ENCODE data around the gene ERBB4.

Gene ERBB4

GRCh38 chr2:212441141-212441540 lies 97.5 kb downstream of the ERBB4 start:
- H2AFZ ChIP-seq (ENCODE audit: low read depth): no peak overlapping the region
- H3K9ac ChIP-seq: no peak overlapping the region
- no peaks in the 10 kb centered on the region for H4K20me1 ChIP-seq (ENCODE audit: insufficient read depth)
- no peaks in the 10 kb centered on the region for H3K27me3 ChIP-seq (ENCODE audit: insufficient read depth, low read depth)
- H3K36me3 ChIP-seq (ENCODE audit: insufficient read depth): no peaks in the 10 kb centered on the region
- TF ChIP-seq, protein P1, sequence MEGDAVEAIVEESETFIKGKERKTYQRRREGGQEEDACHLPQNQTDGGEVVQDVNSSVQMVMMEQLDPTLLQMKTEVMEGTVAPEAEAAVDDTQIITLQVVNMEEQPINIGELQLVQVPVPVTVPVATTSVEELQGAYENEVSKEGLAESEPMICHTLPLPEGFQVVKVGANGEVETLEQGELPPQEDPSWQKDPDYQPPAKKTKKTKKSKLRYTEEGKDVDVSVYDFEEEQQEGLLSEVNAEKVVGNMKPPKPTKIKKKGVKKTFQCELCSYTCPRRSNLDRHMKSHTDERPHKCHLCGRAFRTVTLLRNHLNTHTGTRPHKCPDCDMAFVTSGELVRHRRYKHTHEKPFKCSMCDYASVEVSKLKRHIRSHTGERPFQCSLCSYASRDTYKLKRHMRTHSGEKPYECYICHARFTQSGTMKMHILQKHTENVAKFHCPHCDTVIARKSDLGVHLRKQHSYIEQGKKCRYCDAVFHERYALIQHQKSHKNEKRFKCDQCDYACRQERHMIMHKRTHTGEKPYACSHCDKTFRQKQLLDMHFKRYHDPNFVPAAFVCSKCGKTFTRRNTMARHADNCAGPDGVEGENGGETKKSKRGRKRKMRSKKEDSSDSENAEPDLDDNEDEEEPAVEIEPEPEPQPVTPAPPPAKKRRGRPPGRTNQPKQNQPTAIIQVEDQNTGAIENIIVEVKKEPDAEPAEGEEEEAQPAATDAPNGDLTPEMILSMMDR (conservative IDR thresholded peaks at IDR 0.05; ENCODE audit: low read depth, low read length): no peak
- no peak overlapping the region for H3K4me2 ChIP-seq
- H3K79me2 ChIP-seq (ENCODE audit: insufficient read depth, low read depth): no peaks in the 10 kb centered on the region
- H3K4me1 ChIP-seq (ENCODE audit: low read depth, poor library complexity, severe bottlenecking): no peaks in the 10 kb centered on the region
- H3K4me3 ChIP-seq (IDR thresholded peaks at IDR 0.05; ENCODE audit: insufficient read depth, low read depth, low read length): no peak overlapping the region
- no peak overlapping the region for H3K27ac ChIP-seq

DNA sequence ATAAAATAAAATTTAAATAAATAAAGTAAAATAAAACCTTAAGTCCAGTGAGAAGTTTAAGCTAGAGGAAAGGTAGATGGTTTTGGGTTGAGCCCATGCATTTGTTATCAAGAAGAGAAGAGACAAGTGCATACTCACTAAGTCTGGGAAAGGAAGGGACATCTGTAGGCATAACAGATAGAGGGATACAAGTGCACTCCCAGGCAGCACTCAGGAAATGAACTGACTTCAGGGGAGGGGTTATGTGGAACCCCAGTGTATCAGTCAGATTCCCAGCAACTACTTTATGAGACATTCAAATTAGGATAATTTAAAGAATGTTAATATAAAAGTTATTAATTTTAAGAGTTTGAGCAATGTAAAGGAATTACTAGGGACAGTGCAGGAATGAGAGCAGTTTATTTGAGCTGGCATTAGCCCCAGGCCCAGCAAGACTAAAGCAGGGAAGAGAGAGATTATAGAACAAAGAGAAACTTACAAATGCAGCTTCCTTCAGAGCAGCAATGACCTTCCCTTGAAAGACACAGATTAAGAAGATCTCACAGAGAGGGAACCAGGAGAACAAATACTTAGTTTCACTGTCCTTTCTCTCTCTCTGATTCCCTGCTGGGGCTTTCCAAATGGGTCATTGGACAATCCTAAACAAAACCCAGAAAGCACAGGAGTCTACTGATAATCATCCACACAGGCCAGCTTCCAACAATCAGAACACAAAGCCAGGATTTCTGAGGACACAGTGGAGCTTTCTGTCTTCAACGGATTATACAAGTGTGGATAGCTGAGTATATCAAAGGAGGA lies 109.7 kb downstream of the ERBB4 start:
- H3K27ac ChIP-seq: no peak overlapping the region
- TF ChIP-seq, protein P1 (conservative IDR thresholded peaks at IDR 0.05; ENCODE audit: low read depth, low read length): no peak
- no peak overlapping the region for H3K9ac ChIP-seq
- no peaks in the 10 kb centered on the region for H4K20me1 ChIP-seq (ENCODE audit: insufficient read depth)
- no peaks in the 10 kb centered on the region for H3K36me3 ChIP-seq (ENCODE audit: insufficient read depth)
- no peak overlapping the region for H3K4me3 ChIP-seq (IDR thresholded peaks at IDR 0.05; ENCODE audit: insufficient read depth, low read depth, low read length)
- H2AFZ ChIP-seq (ENCODE audit: low read depth): no peak overlapping the region
- no peaks in the 10 kb centered on the region for H3K79me2 ChIP-seq (ENCODE audit: insufficient read depth, low read depth)
- H3K27me3 ChIP-seq (ENCODE audit: insufficient read depth, low read depth): no peaks in the 10 kb centered on the region
- H3K4me1 ChIP-seq (ENCODE audit: low read depth, poor library complexity, severe bottlenecking): no peaks in the 10 kb centered on the region
- no peak overlapping the region for H3K4me2 ChIP-seq

- Histone ChIP-seq H3K36me3 (ENCODE audit: insufficient read depth) (no peaks in the 10 kb centered on the region), H3K4me1 (ENCODE audit: low read depth, poor library complexity, severe bottlenecking) (no peaks in the 10 kb centered on the region), H3K79me2 (ENCODE audit: insufficient read depth, low read depth) (no peaks in the 10 kb centered on the region), H2AFZ (ENCODE audit: low read depth) (no peak overlapping the region), H4K20me1 (ENCODE audit: insufficient read depth) (no peaks in the 10 kb centered on the region), H3K27me3 (ENCODE audit: insufficient read depth, low read depth) (no peaks in the 10 kb centered on the region), H3K4me3 (IDR thresholded peaks at IDR 0.05; ENCODE audit: insufficient read depth, low read depth, low read length) (no peak overlapping the region), H3K9ac (no peak overlapping the region), H3K27ac (no peak overlapping the region), H3K4me2 (no peak overlapping the region)
- TF ChIP-seq, protein P1 (conservative IDR thresholded peaks at IDR 0.05; ENCODE audit: low read depth, low read length): no peak
These were observed 111.0 kb downstream of the ERBB4 start for GRCh38 chr2:212427638-212428037.

GRCh38 chr2:212426637-212427412 lies 111.8 kb downstream of the ERBB4 start:
- Histone ChIP-seq H3K9ac (no peak overlapping the region), H3K4me2 (no peak overlapping the region), H3K36me3 (ENCODE audit: insufficient read depth) (no peaks in the 10 kb centered on the region), H3K79me2 (ENCODE audit: insufficient read depth, low read depth) (no peaks in the 10 kb centered on the region), H3K27ac (no peak overlapping the region), H3K27me3 (ENCODE audit: insufficient read depth, low read depth) (no peaks in the 10 kb centered on the region), H3K4me1 (ENCODE audit: low read depth, poor library complexity, severe bottlenecking) (no peaks in the 10 kb centered on the region), H4K20me1 (ENCODE audit: insufficient read depth) (no peaks in the 10 kb centered on the region), H3K4me3 (IDR thresholded peaks at IDR 0.05; ENCODE audit: insufficient read depth, low read depth, low read length) (no peak overlapping the region), H2AFZ (ENCODE audit: low read depth) (no peak overlapping the region)
- TF ChIP-seq, protein P1 (conservative IDR thresholded peaks at IDR 0.05; ENCODE audit: low read depth, low read length): no peak

All from KMS-11 (cell line).